SJSA1 (cell line): ENCODE data around the gene PCED1B. TPM values are rescaled to one million over a fixed set of nuclear protein-coding genes. Genes with fewer than 3 reads are reported as not detected.

Experiments
- DNase-seq, 2 experiments: peaks; one replicate each; pipeline ENCODE4 v3.0.0-alpha.2; 2015 to 2020; ENCODE audit warnings: low spot score in 2 of 2, low read depth in 1 of 2
- H3K27ac ChIP-seq: fragments of 250-450 bp; sonication (Bioruptor Pico); 2 replicates; pipeline ENCODE4 v1.5.1; 2020; ENCODE audit warnings: mild to moderate bottlenecking, moderate library complexity
- H3K27me3 ChIP-seq: fragments of 250-450 bp; sonication (Bioruptor Pico); replicated peaks from 2 replicates; pipeline ENCODE4 v1.5.1; 2020; ENCODE audit warnings: mild to moderate bottlenecking, moderate library complexity
- H3K36me3 ChIP-seq: fragments of 250-450 bp; sonication (Bioruptor Pico); 2 replicates; pipeline ENCODE4 v1.5.1; 2020; ENCODE audit warnings: mild to moderate bottlenecking
- H3K4me1 ChIP-seq: fragments of 250-450 bp; sonication (Bioruptor Pico); replicated peaks from 2 replicates; pipeline ENCODE4 v1.6.1; 2021; ENCODE audit warnings: mild to moderate bottlenecking
- H3K4me3 ChIP-seq: fragments of 250-450 bp; sonication (Bioruptor Pico); 2 replicates; pipeline ENCODE4 v1.5.1; 2020; ENCODE audit warnings: mild to moderate bottlenecking
- H3K9me3 ChIP-seq: fragments of 250-450 bp; sonication (Bioruptor Pico); replicated peaks from 2 replicates; pipeline ENCODE4 v1.5.1; 2020; ENCODE audit warnings: mild to moderate bottlenecking
- total RNA-seq: library from RNA; depleted of rRNA; stranded (reverse); fragments of >200 nt; shearing (Covaris generic); gene quantifications from 2 replicates; pipeline ENCODE4 v1.2.3, GENCODE V29; 2014

PCED1B gene
- total RNA-seq, 1 experiment from 2014 or later, result 0.39 TPM

- Histone ChIP-seq H3K36me3 (peaks cover 12% of the 10 kb centered on the region), H3K9me3 (no peaks in the 10 kb centered on the region), H3K4me1 (peaks cover 22% of the 10 kb centered on the region), H3K27ac (no peak overlapping the region), H3K4me3 (no peak overlapping the region), H3K27me3 (no peaks in the 10 kb centered on the region)
- DNase-seq, result no peak
Observed at GRCh38 chr12:47074757-47075156, 4.7 kb upstream of the PCED1B start.

- no peaks in the 10 kb centered on the region for H3K27me3 ChIP-seq
- no peak for DNase-seq
- H3K4me1 ChIP-seq, result peaks cover 22% of the 10 kb centered on the region
Observed at GRCh38 chr12:47075192-47076084, 4.0 kb upstream of the PCED1B start.

GRCh38 chr12:47077206-47078085, 2.0 kb upstream of the PCED1B start:
- DNase-seq, result peak in 1 of 2 experiments; percentile 11
- peaks cover 12% of the 10 kb centered on the region for H3K36me3 ChIP-seq
- H3K27me3 ChIP-seq, result no peaks in the 10 kb centered on the region
- peaks cover 39% of the 10 kb centered on the region for H3K4me1 ChIP-seq
- no peak overlapping the region for H3K4me3 ChIP-seq
- H3K27ac ChIP-seq, result no peak overlapping the region
- H3K9me3 ChIP-seq, result no peaks in the 10 kb centered on the region

More at GRCh38 chr12:47075192-47076084, 4.0 kb upstream of the PCED1B start:
- Histone ChIP-seq H3K27ac (no peak overlapping the region), H3K4me3 (no peak overlapping the region), H3K9me3 (no peaks in the 10 kb centered on the region), H3K36me3 (peaks cover 12% of the 10 kb centered on the region)

GRCh38 chr12:47078086-47078395, 1.4 kb upstream of the PCED1B start:
- no peak for DNase-seq

GRCh38 chr12:47078733-47079467, 521 bp upstream of the PCED1B start:
- H3K4me1 ChIP-seq, result peaks cover 53% of the 10 kb centered on the region
- peaks cover 12% of the 10 kb centered on the region for H3K36me3 ChIP-seq
- H3K9me3 ChIP-seq, result no peaks in the 10 kb centered on the region
- H3K27me3 ChIP-seq, result no peaks in the 10 kb centered on the region
- peak overlapping the region; percentile 68 for H3K27ac ChIP-seq
- H3K4me3 ChIP-seq, result peak overlapping the region; percentile 78
- DNase-seq, result peak; percentile 42 to 54

More at GRCh38 chr12:47078086-47078395, 1.4 kb upstream of the PCED1B start:
- Histone ChIP-seq H3K27me3 (no peaks in the 10 kb centered on the region), H3K4me1 (peaks cover 45% of the 10 kb centered on the region), H3K9me3 (no peaks in the 10 kb centered on the region), H3K27ac (no peak overlapping the region), H3K4me3 (peak overlapping the region; percentile 78), H3K36me3 (peaks cover 12% of the 10 kb centered on the region)

GRCh38 chr12:47079981-47080724, 732 bp downstream of the PCED1B start:
- H3K27me3 ChIP-seq, result no peaks in the 10 kb centered on the region
- H3K4me3 ChIP-seq, result peak overlapping the region; percentile 78
- no peaks in the 10 kb centered on the region for H3K9me3 ChIP-seq
- peak; percentile 62 to 79 for DNase-seq
- H3K27ac ChIP-seq, result peak overlapping the region; percentile 68
- H3K36me3 ChIP-seq, result peaks cover 12% of the 10 kb centered on the region
- peaks cover 66% of the 10 kb centered on the region for H3K4me1 ChIP-seq

GRCh38 chr12:47080725-47081502, 1.5 kb downstream of the PCED1B start:
- peaks cover 12% of the 10 kb centered on the region for H3K36me3 ChIP-seq
- H3K4me1 ChIP-seq, result peaks cover 73% of the 10 kb centered on the region
- peak overlapping the region; percentile 78 for H3K4me3 ChIP-seq
- no peaks in the 10 kb centered on the region for H3K27me3 ChIP-seq
- DNase-seq, result peak; percentile 65 to 72
- no peaks in the 10 kb centered on the region for H3K9me3 ChIP-seq
- peak overlapping the region; percentile 68 for H3K27ac ChIP-seq

GRCh38 chr12:47082283-47082682, 2.9 kb downstream of the PCED1B start:
- DNase-seq, result no peak
- H3K36me3 ChIP-seq, result peaks cover 12% of the 10 kb centered on the region
- no peaks in the 10 kb centered on the region for H3K27me3 ChIP-seq
- peak overlapping the region; percentile 68 for H3K27ac ChIP-seq
- H3K4me3 ChIP-seq, result no peak overlapping the region
- no peaks in the 10 kb centered on the region for H3K9me3 ChIP-seq
- H3K4me1 ChIP-seq, result peaks cover 80% of the 10 kb centered on the region

- no peak overlapping the region for H3K4me3 ChIP-seq
- H3K36me3 ChIP-seq, result peaks cover 6% of the 10 kb centered on the region; the same call in 1 of the 2 replicates
- DNase-seq, result peak; percentile 53 to 79
- no peaks in the 10 kb centered on the region for H3K9me3 ChIP-seq
- H3K27ac ChIP-seq, result peak overlapping the region; percentile 68
- no peaks in the 10 kb centered on the region for H3K27me3 ChIP-seq
- peaks cover 80% of the 10 kb centered on the region for H3K4me1 ChIP-seq
Observed at GRCh38 chr12:47082796-47083621, 3.6 kb downstream of the PCED1B start.

GRCh38 chr12:47084172-47084571, 4.8 kb downstream of the PCED1B start:
- Histone ChIP-seq H3K4me1 (peaks cover 80% of the 10 kb centered on the region), H3K27ac (peak overlapping the region; percentile 61), H3K4me3 (no peak overlapping the region)

GRCh38 chr12:47085815-47086252, 6.4 kb downstream of the PCED1B start:
- Histone ChIP-seq H3K4me1 (peaks cover 80% of the 10 kb centered on the region), H3K36me3 (no peaks in the 10 kb centered on the region), H3K4me3 (no peak overlapping the region), H3K27me3 (no peaks in the 10 kb centered on the region), H3K9me3 (no peaks in the 10 kb centered on the region), H3K27ac (peak overlapping the region; percentile 61)
- peak; percentile 77 to 83 for DNase-seq

More at GRCh38 chr12:47084172-47084571, 4.8 kb downstream of the PCED1B start:
- no peaks in the 10 kb centered on the region for H3K9me3 ChIP-seq
- H3K36me3 ChIP-seq, result no peaks in the 10 kb centered on the region
- DNase-seq, result no peak
- H3K27me3 ChIP-seq, result no peaks in the 10 kb centered on the region
